Fibroblast of lung (primary cell): ENCODE results near the gene RPGR. TPM values are rescaled to one million over a fixed set of nuclear protein-coding genes. Genes with fewer than 3 reads are reported as not detected.

Experiments
- DNase-seq, 2 donors: peaks; one replicate each; pipeline versions ENCODE4 v3.0.0 to v3.0.0-alpha.2; 2010; ENCODE audit warnings: low read depth in 2 of 2
- H2AFZ ChIP-seq: 2 replicates; pipeline ENCODE4 v1.5.1; 2012; ENCODE audit warnings: low read length, control low read depth, inconsistent platforms
- H3K27ac ChIP-seq: 2 replicates; pipeline ENCODE4 v1.5.1; 2011; ENCODE audit warnings: low read length, control low read depth; ENCODE audit not compliant: insufficient read depth
- H3K27me3 ChIP-seq: 2 replicates; pipeline ENCODE4 v1.5.1; 2011; ENCODE audit warnings: mild to moderate bottlenecking, low read length; ENCODE audit not compliant: control insufficient read depth, insufficient read depth
- H3K36me3 ChIP-seq: 2 replicates; pipeline ENCODE4 v1.5.1; 2011; ENCODE audit warnings: low read length; ENCODE audit not compliant: control insufficient read depth, insufficient read depth
- H3K4me1 ChIP-seq: 2 replicates; pipeline ENCODE4 v1.5.1; 2011; ENCODE audit warnings: low read length; ENCODE audit not compliant: control insufficient read depth, insufficient read depth; ENCODE audit errors: extremely low read depth
- H3K4me2 ChIP-seq: 2 replicates; pipeline ENCODE4 v1.5.1; 2011; ENCODE audit warnings: low read length, control low read depth; ENCODE audit not compliant: insufficient read depth; ENCODE audit errors: extremely low read depth
- H3K4me3 ChIP-seq, 4 experiments: fragments of 200-600 bp in 1 of 4; sonication (generic) in 1 of 4; replicated peaks in 1 of 4; 2 replicates each; pipeline ENCODE4 v1.5.1; 2011 to 2016; ENCODE audit warnings: low read length in 4 of 4, low read depth in 3 of 4, mild to moderate bottlenecking in 3 of 4, control low read depth in 2 of 4, inconsistent platforms in 1 of 4, mixed read lengths in 1 of 4; ENCODE audit not compliant: insufficient read depth in 1 of 4; ENCODE audit errors: control extremely low read depth in 1 of 4
- H3K79me2 ChIP-seq: 2 replicates; pipeline ENCODE4 v1.5.1; 2012; ENCODE audit warnings: mild to moderate bottlenecking, low read length, inconsistent platforms; ENCODE audit not compliant: control insufficient read depth, insufficient read depth
- H3K9ac ChIP-seq: 2 replicates; pipeline ENCODE4 v1.5.1; 2011; ENCODE audit warnings: mild to moderate bottlenecking, low read length, control low read depth; ENCODE audit not compliant: insufficient read depth
- H3K9me3 ChIP-seq: 2 replicates; pipeline ENCODE4 v1.5.1; 2012; ENCODE audit warnings: low read depth, low read length; ENCODE audit not compliant: control insufficient read depth, insufficient read depth
- H4K20me1 ChIP-seq: 2 replicates; pipeline ENCODE4 v1.5.1; 2011; ENCODE audit warnings: low read length; ENCODE audit not compliant: control insufficient read depth, insufficient read depth; ENCODE audit errors: extremely low read depth
- CTCF ChIP-seq, 2 donors: IDR thresholded peaks in 1 of 2; conservative IDR thresholded peaks in 1 of 2; 1 replicate in 1 of 2; 2 replicates in 1 of 2; pipeline ENCODE4 v1.5.1; 2011 to 2012; ENCODE audit warnings: low read length in 2 of 2, control low read depth in 1 of 2, inconsistent platforms in 1 of 2, low read depth in 1 of 2, mild to moderate bottlenecking in 1 of 2
- EZH2 ChIP-seq: IDR thresholded peaks from 2 replicates; pipeline ENCODE4 v1.5.1; 2012; ENCODE audit warnings: low read length, control low read depth, mild to moderate bottlenecking; ENCODE audit errors: missing control alignments
- polyA plus RNA-seq, 2 donors: library from polyadenylated mRNA; depleted of rRNA in 1 of 2; stranded (reverse) in 1 of 2; unstranded in 1 of 2; fragments of >200 nt; gene quantifications; 2 replicates each; pipeline ENCODE4 v1.2.1, GENCODE V29; 2011 to 2012; ENCODE audit warnings: missing spikeins in 1 of 2
- total RNA-seq: library from RNA; depleted of rRNA; stranded (reverse); fragments of >200 nt; gene quantifications from 2 replicates; pipeline ENCODE4 v1.2.1, GENCODE V29; 2014

RPGR gene
- total and polyA plus RNA-seq, 2 donors (not counting 1 experiment from before 2014, with no cell fraction given): 1.9 to 5.3 TPM

DNA sequence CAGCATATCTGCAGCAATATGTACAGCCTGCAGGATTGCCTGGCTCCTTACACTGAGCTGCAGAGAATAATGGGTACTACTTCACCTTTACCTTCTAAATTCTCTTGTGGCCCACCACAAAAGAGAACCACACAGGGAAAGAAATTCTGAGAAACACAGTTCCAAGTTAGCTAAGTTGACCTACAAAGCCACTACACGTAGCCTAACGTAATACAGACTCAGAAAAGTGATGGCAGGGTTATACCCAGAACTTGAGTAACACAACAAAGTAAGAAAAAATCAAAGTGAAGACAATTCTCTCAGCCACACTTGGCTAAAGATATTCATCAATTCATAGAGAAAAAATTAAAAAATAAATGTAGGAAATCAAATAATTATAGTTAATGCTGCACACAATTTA is 80.3 kb downstream of the RPGR start:
- Histone ChIP-seq H3K27me3 (no peaks in the 10 kb centered on the region), H3K4me3 (no peak overlapping the region), H3K9me3 (no peaks in the 10 kb centered on the region), H2AFZ (no peak overlapping the region), H3K4me2 (no peak overlapping the region), H3K79me2 (no peaks in the 10 kb centered on the region), H3K36me3 (no peaks in the 10 kb centered on the region), H3K27ac (no peak overlapping the region), H4K20me1 (no peaks in the 10 kb centered on the region), H3K9ac (no peak overlapping the region), H3K4me1 (no peaks in the 10 kb centered on the region)
- DNase-seq: no peak
- TF ChIP-seq EZH2: no peak
- no peak for TF ChIP-seq CTCF (conservative IDR thresholded peaks at IDR 0.05 in 1 of 2, IDR thresholded peaks at IDR 0.05 in 1 of 2; ENCODE audit: low read depth in 1 of 2, low read length in 2 of 2)

DNA sequence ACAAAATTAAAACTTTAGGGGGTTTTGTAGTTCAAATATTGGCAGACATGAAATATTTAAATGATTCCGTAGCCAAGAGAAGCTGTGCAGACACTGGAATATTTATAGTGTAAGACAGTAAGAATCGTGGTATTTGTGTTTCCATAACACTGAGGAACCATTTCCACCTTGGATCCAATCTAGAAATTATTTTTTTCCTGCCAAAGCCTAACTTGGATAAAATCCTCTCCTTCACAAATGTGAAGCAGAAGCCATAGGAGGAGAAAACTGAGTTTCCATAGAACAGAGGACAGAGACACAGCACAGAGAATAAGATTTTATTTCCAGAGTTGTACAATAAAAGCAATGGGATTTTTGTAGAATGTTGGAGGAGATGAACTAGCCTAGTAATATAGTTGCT is 86.8 kb downstream of the RPGR start:
- Histone ChIP-seq H3K4me3 (no peak overlapping the region), H2AFZ (no peak overlapping the region), H3K9me3 (no peaks in the 10 kb centered on the region), H3K4me2 (no peak overlapping the region), H3K27me3 (no peaks in the 10 kb centered on the region), H4K20me1 (no peaks in the 10 kb centered on the region), H3K79me2 (no peaks in the 10 kb centered on the region), H3K9ac (no peak overlapping the region), H3K27ac (no peak overlapping the region), H3K4me1 (no peaks in the 10 kb centered on the region), H3K36me3 (no peaks in the 10 kb centered on the region)
- TF ChIP-seq CTCF (conservative IDR thresholded peaks at IDR 0.05 in 1 of 2, IDR thresholded peaks at IDR 0.05 in 1 of 2; ENCODE audit: low read depth in 1 of 2, low read length in 2 of 2): no peak
- no peak for TF ChIP-seq EZH2
- no peak for DNase-seq

DNA sequence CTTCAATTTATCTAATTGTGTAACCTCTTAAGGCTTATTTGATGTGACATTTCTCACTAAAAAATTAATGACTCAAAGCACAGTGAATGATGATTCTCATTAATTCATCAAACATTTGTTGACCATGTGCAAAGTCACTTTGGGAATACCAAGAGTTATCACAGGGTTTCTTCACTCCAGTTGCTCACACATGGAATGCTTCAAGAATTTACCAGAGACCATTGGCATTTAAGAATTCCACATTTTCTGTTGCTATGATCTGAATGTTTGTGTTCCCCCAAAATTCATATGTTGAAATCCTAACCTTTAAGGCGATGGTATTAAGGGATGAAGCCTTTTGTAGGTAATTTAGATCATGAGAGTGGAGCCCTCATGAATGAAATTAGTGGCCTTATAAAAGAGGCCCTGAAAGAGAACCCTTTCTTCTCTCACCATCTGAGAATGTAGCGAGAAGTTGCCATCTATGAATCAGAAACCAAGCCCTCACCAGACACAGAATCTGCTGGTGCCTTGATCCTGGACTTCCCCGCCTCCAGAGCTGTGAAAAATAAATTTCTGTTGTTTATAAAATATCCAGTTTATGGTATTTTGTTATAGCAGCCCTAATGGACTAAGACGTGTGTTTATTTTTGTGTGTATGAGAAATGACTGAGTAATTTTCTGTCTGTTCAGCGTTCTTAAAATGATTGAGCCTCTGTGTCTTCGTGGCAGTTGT is 90.3 kb downstream of the RPGR start:
- Histone ChIP-seq H3K4me2 (no peak overlapping the region), H3K9me3 (no peaks in the 10 kb centered on the region), H3K4me1 (peaks cover 8% of the 10 kb centered on the region), H3K9ac (no peak overlapping the region), H4K20me1 (no peaks in the 10 kb centered on the region), H3K27ac (no peak overlapping the region), H3K4me3 (no peak overlapping the region), H3K36me3 (no peaks in the 10 kb centered on the region), H2AFZ (no peak overlapping the region), H3K79me2 (no peaks in the 10 kb centered on the region), H3K27me3 (no peaks in the 10 kb centered on the region)
- no peak for DNase-seq
- TF ChIP-seq EZH2 (no peak), CTCF (conservative IDR thresholded peaks at IDR 0.05 in 1 of 2, IDR thresholded peaks at IDR 0.05 in 1 of 2; ENCODE audit: low read depth in 1 of 2, low read length in 2 of 2) (no peak)
